Natural killer cell (primary cell): Measurements from ENCODE around the gene C1QTNF9B. TPM values are rescaled to one million over a fixed set of nuclear protein-coding genes. Genes with fewer than 3 reads are reported as not detected.

Experiments
- ATAC-seq, 3 donors: fragments of 150-1000 bp in 2 of 3; fragments of 200-7000 bp in 1 of 3; cut with Tn5 transposase; 1 replicate in 1 of 3; 2 replicates in 2 of 3; pipeline ENCODE4 v1.10.0; 2021; ENCODE audit warnings: mild to moderate bottlenecking in 2 of 3, moderate library complexity in 2 of 3
- DNase-seq, 2 donors: peaks; one replicate each; pipeline versions ENCODE4 v3.0.0 to v3.0.0-alpha.2; 2013 to 2021; ENCODE audit warnings: mixed read lengths in 1 of 2
- H3K27ac ChIP-seq: one replicate; pipeline ENCODE4 v1.5.1; 2013; ENCODE audit warnings: mild to moderate bottlenecking, low read length
- H3K27me3 ChIP-seq: one replicate; pipeline ENCODE4 v1.6.1; 2013; ENCODE audit warnings: low read length; ENCODE audit not compliant: control insufficient read depth, insufficient read depth
- H3K36me3 ChIP-seq: one replicate; pipeline ENCODE4 v1.6.1; 2013; ENCODE audit warnings: low read length; ENCODE audit not compliant: control insufficient read depth, insufficient read depth
- H3K4me1 ChIP-seq: one replicate; pipeline ENCODE4 v1.6.1; 2013; ENCODE audit warnings: low read length; ENCODE audit not compliant: control insufficient read depth, insufficient read depth
- H3K4me3 ChIP-seq: one replicate; pipeline ENCODE4 v1.5.1; 2013; ENCODE audit warnings: low read length
- H3K9me3 ChIP-seq: one replicate; pipeline ENCODE4 v1.6.1; 2013; ENCODE audit warnings: low read length; ENCODE audit not compliant: control insufficient read depth, insufficient read depth
- H3K27ac Mint-ChIP-seq, 2 donors: one replicate each; pipeline ENCODE4 v1.8.0; 2022; ENCODE audit warnings: mild to moderate bottlenecking in 2 of 2, mixed read lengths in 2 of 2, moderate library complexity in 1 of 2
- H3K27me3 Mint-ChIP-seq, 2 donors: one replicate each; pipeline ENCODE4 v1.8.0; 2022; ENCODE audit warnings: low read depth in 2 of 2, mixed read lengths in 2 of 2
- H3K36me3 Mint-ChIP-seq: one replicate; pipeline ENCODE4 v1.8.0; 2022; ENCODE audit warnings: mixed read lengths
- H3K4me1 Mint-ChIP-seq, 2 donors: one replicate each; pipeline ENCODE4 v1.8.0; 2022; ENCODE audit warnings: mixed read lengths in 2 of 2
- H3K4me3 Mint-ChIP-seq: one replicate; pipeline ENCODE4 v1.8.0; 2022; ENCODE audit warnings: mild to moderate bottlenecking, moderate library complexity, mixed read lengths
- H3K9me3 Mint-ChIP-seq, 2 donors: one replicate each; pipeline ENCODE4 v1.8.0; 2022; ENCODE audit warnings: mixed read lengths in 2 of 2
- CTCF ChIP-seq: fragments of 200-600 bp; IDR thresholded peaks from one replicate; pipeline ENCODE4 v1.8.0; 2022; ENCODE audit warnings: antibody characterized with exemption
- WGBS: methylation state at CpG from one replicate; pipeline ENCODE4 v1.1.7; 2013; ENCODE audit warnings: missing lambda C conversion rate; ENCODE audit not compliant: insufficient coverage; 5-methylcytosine and 5-hydroxymethylcytosine counted together
- intact Hi-C: fragments of 100-400 bp; cut with micrococcal nuclease; formaldehyde crosslinking; loops from one replicate; pipeline ENCODE4 v1.14.2; 2022
- total RNA-seq, 4 donors: library from RNA; stranded (reverse); fragments of 120-200 nt in 1 of 4; gene quantifications; one replicate each; pipeline versions ENCODE4 v1.2.3 to v1.2.4, GENCODE V29; 2013 to 2022

The C1QTNF9B gene
- total RNA-seq, 3 donors from 2014 or later (not counting 1 experiment from before 2014, with no cell fraction given) = not detected

- H3K27me3 ChIP-seq = peaks cover 7% of the 10 kb centered on the region
- no peaks in the 10 kb centered on the region for H3K36me3 ChIP-seq
- no CpG with 5 or more reads among the region's 1 CpG for WGBS
- Mint-ChIP-seq H3K4me1 (no peaks in the 10 kb centered on the region), H3K9me3 (no peaks in the 10 kb centered on the region), H3K4me3 (no peak overlapping the region), H3K27me3 (peaks cover 19 to 65% of the 10 kb centered on the region in 2 donors), H3K36me3 (no peaks in the 10 kb centered on the region), H3K27ac (no peak overlapping the region)
- H3K9me3 ChIP-seq = no peaks in the 10 kb centered on the region
- ATAC-seq (no peak), DNase-seq (no peak)
- TF ChIP-seq CTCF = no peak
- no peaks in the 10 kb centered on the region for H3K4me1 ChIP-seq
- no peak overlapping the region for H3K4me3 ChIP-seq
- no peak overlapping the region for H3K27ac ChIP-seq
- intact Hi-C loops = no loop called here
Measured at GRCh38 chr13:23919006-23919405, 21.7 kb upstream of the C1QTNF9B start.

DNA sequence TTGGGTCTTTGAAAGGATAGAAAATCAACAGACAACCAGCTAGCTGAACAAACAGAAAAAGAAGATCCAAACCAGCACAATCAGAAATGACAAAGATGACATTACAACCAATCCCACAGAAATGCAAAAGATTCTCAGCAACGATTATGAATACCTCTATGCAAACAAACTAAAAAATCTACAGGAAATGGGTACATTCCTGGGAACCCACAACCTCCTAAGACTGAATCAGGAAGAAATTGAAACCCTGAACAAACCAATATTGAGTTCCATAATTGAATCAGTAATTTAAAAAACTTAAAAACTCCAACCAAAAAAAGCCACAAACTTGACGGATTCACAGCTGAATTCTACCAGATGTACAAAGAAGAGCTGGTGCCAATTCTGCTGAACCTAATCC lies 20.9 kb upstream of the C1QTNF9B start:
- intact Hi-C loops = no loop called here
- Histone ChIP-seq H3K9me3 (no peaks in the 10 kb centered on the region), H3K4me3 (no peak overlapping the region), H3K4me1 (no peaks in the 10 kb centered on the region), H3K36me3 (no peaks in the 10 kb centered on the region), H3K27me3 (peaks cover 7% of the 10 kb centered on the region), H3K27ac (no peak overlapping the region)
- ATAC-seq = no peak
- Mint-ChIP-seq H3K27ac (no peak overlapping the region), H3K4me3 (no peak overlapping the region), H3K4me1 (no peaks in the 10 kb centered on the region), H3K36me3 (no peaks in the 10 kb centered on the region), H3K9me3 (no peaks in the 10 kb centered on the region), H3K27me3 (peaks cover 19 to 65% of the 10 kb centered on the region in 2 donors)
- no peak for TF ChIP-seq CTCF
- no peak for DNase-seq
- 77% methylated on average over 2 of the region's 2 CpGs for WGBS

GRCh38 chr13:23915308-23915707 lies 18.0 kb upstream of the C1QTNF9B start:
- H3K4me1 Mint-ChIP-seq = no peaks in the 10 kb centered on the region
- H3K36me3 Mint-ChIP-seq = no peaks in the 10 kb centered on the region

More at GRCh38 chr13:23915308-23915707, 18.0 kb upstream of the C1QTNF9B start:
- H3K27me3 Mint-ChIP-seq = peaks cover 21 to 58% of the 10 kb centered on the region in 2 donors
- 89% methylated on average over 2 of the region's 3 CpGs for WGBS
- no peak overlapping the region for H3K27ac ChIP-seq
- no peak overlapping the region for H3K4me3 ChIP-seq
- ATAC-seq (no peak), DNase-seq (no peak)
- intact Hi-C loops = no loop called here
- peaks cover 7% of the 10 kb centered on the region for H3K27me3 ChIP-seq
- no peak overlapping the region for H3K27ac Mint-ChIP-seq
- H3K4me1 ChIP-seq = no peaks in the 10 kb centered on the region
- H3K36me3 ChIP-seq = no peaks in the 10 kb centered on the region
- TF ChIP-seq CTCF = no peak
- H3K9me3 ChIP-seq = no peaks in the 10 kb centered on the region
- no peak overlapping the region for H3K4me3 Mint-ChIP-seq
- H3K9me3 Mint-ChIP-seq = no peaks in the 10 kb centered on the region
